Panc1 (cell line): ENCODE measurements around the gene F3. TPM values are rescaled to one million over a fixed set of nuclear protein-coding genes. Genes with fewer than 3 reads are reported as not detected.

ENCODE experiments used
- ATAC-seq: fragments of 200-7000 bp; cut with Tn5 transposase; 2 replicates; pipeline ENCODE4 v1.9.1; 2020; ENCODE audit warnings: mild to moderate bottlenecking, moderate library complexity
- BruUV-seq: library from RNA; stranded (reverse); fragments of 400-500 nt; replicated peaks from 2 replicates; lab custom pipeline; 2021; lab: Mats Ljungman, UMichigan
- CTCF ChIA-PET: fragments of 300-600 bp; sonication (Branson Sonifier 250); formaldehyde crosslinking; loops from one replicate; lab custom pipeline; 2022; ENCODE audit warnings: antibody characterized with exemption; lab: Charles Lee
- POLR2A ChIA-PET: fragments of 300-600 bp; sonication (Branson Sonifier 250); formaldehyde crosslinking; loops from one replicate; lab custom pipeline; 2022; ENCODE audit warnings: antibody characterized with exemption; lab: Charles Lee
- DNase-seq: peaks from one replicate; pipeline ENCODE4 v3.0.0-alpha.2; 2010; ENCODE audit warnings: low read depth, low spot score
- H3K27ac ChIP-seq: 2 replicates; pipeline ENCODE4 v1.5.1; 2011; ENCODE audit warnings: mild to moderate bottlenecking, low read length, inconsistent platforms
- H3K27me3 ChIP-seq: fragments of 200-500 bp; sonication (Bioruptor generic); 2 replicates; pipeline ENCODE4 v1.6.0; 2014; ENCODE audit warnings: low read length, inconsistent platforms; ENCODE audit not compliant: control insufficient read depth, insufficient read depth
- H3K36me3 ChIP-seq: fragments of 200-500 bp; sonication (Bioruptor generic); 2 replicates; pipeline ENCODE4 v1.5.1; 2014; ENCODE audit warnings: inconsistent platforms, mild to moderate bottlenecking, low read length, moderate library complexity; ENCODE audit not compliant: control insufficient read depth, insufficient read depth
- H3K4me1 ChIP-seq: 2 replicates; pipeline ENCODE4 v1.5.1; 2011; ENCODE audit warnings: inconsistent platforms, mild to moderate bottlenecking, low read length, moderate library complexity; ENCODE audit not compliant: control insufficient read depth, insufficient read depth
- H3K4me3 ChIP-seq, 2 experiments: 2 replicates each; pipeline ENCODE4 v1.5.1; 2011 to 2012; ENCODE audit warnings: low read depth in 2 of 2, low read length in 2 of 2, mild to moderate bottlenecking in 2 of 2, inconsistent platforms in 1 of 2, moderate library complexity in 1 of 2
- H3K9me3 ChIP-seq: fragments of 200-500 bp; sonication (Bioruptor generic); 2 replicates; pipeline ENCODE4 v1.5.1; 2014; ENCODE audit warnings: low read depth, mild to moderate bottlenecking, inconsistent platforms, low read length, moderate library complexity; ENCODE audit not compliant: control insufficient read depth, insufficient read depth
- POLR2AphosphoS5 ChIP-seq: IDR thresholded peaks from 2 replicates; pipeline ENCODE4 v1.6.1; 2012; ENCODE audit warnings: mild to moderate bottlenecking, low read depth, low read length, moderate library complexity
- REST ChIP-seq, 2 experiments: IDR thresholded peaks; 2 replicates each; pipeline ENCODE4 v1.6.1; 2011 to 2012; ENCODE audit warnings: low read depth in 2 of 2, control low read depth in 1 of 2, low read length in 1 of 2, mild to moderate bottlenecking in 1 of 2, moderate library complexity in 1 of 2; ENCODE audit not compliant: insufficient read depth in 1 of 2
- SIN3A ChIP-seq: IDR thresholded peaks from 2 replicates; pipeline ENCODE4 v1.6.1; 2012; ENCODE audit warnings: low read depth, mild to moderate bottlenecking, low read length, moderate library complexity, borderline replicate concordance; ENCODE audit not compliant: insufficient read depth
- TCF7L2 ChIP-seq: IDR thresholded peaks from 2 replicates; pipeline ENCODE4 v1.6.1; 2011; ENCODE audit warnings: mild to moderate bottlenecking, low read depth, low read length, inconsistent platforms
- in situ Hi-C: cut with HindIII; loops from 2 replicates; pipeline ENCODE4 v1.10.0; 2016; ENCODE audit warnings: low sequenced_read_pairs, low pct_unique_long_range_greater_than_20kb
- intact Hi-C: fragments of 100-400 bp; cut with micrococcal nuclease; formaldehyde crosslinking; loops from one replicate; pipeline ENCODE4 v1.10.0; 2022; ENCODE audit not compliant: unreplicated experiment
- total RNA-seq: library from RNA; stranded (reverse); gene quantifications from one replicate; pipeline ENCODE4 v1.2.1, GENCODE V29; 2021; ENCODE audit not compliant: unreplicated experiment
- TF ChIP-seq, protein P1 (sequence below): fragments of 450-650 bp; IDR thresholded peaks from 2 replicates; pipeline ENCODE4 v1.5.1; 2017; ENCODE audit warnings: mild to moderate bottlenecking

F3 gene
- total RNA-seq, 1 experiment from 2014 or later, result 2.6 TPM

- ChIA-PET CTCF (no interaction called here), POLR2A (no interaction called here)
- TF ChIP-seq SIN3A (no peak), TCF7L2 (no peak), REST (IDR thresholded peaks at IDR 0.05; ENCODE audit: insufficient read depth in 1 of 2, low read depth in 2 of 2, low read length in 1 of 2) (no peak)
- Histone ChIP-seq H3K4me1 (no peaks in the 10 kb centered on the region), H3K4me3 (no peak overlapping the region), H3K27me3 (no peaks in the 10 kb centered on the region), H3K27ac (no peak overlapping the region), H3K36me3 (no peaks in the 10 kb centered on the region), H3K9me3 (no peaks in the 10 kb centered on the region)
- in situ Hi-C loops, result no loop called here
- BruUV-seq, result no TSS peak
- intact Hi-C loops, result no loop called here
- no peak for DNase-seq
- no peak for ATAC-seq
Observed at GRCh38 chr1:94553931-94554330, 12.4 kb upstream of the F3 start.

- Histone ChIP-seq H3K4me3 (no peak overlapping the region), H3K27ac (no peak overlapping the region), H3K36me3 (no peaks in the 10 kb centered on the region), H3K27me3 (no peaks in the 10 kb centered on the region), H3K4me1 (no peaks in the 10 kb centered on the region), H3K9me3 (no peaks in the 10 kb centered on the region)
- in situ Hi-C loops, result no loop called here
- no TSS peak for BruUV-seq
- no peak for TF ChIP-seq SIN3A
- no peak for TF ChIP-seq TCF7L2
- no peak for TF ChIP-seq POLR2AphosphoS5
- TF ChIP-seq REST (IDR thresholded peaks at IDR 0.05; ENCODE audit: insufficient read depth in 1 of 2, low read depth in 2 of 2, low read length in 1 of 2), result no peak
- TF ChIP-seq, protein P1, sequence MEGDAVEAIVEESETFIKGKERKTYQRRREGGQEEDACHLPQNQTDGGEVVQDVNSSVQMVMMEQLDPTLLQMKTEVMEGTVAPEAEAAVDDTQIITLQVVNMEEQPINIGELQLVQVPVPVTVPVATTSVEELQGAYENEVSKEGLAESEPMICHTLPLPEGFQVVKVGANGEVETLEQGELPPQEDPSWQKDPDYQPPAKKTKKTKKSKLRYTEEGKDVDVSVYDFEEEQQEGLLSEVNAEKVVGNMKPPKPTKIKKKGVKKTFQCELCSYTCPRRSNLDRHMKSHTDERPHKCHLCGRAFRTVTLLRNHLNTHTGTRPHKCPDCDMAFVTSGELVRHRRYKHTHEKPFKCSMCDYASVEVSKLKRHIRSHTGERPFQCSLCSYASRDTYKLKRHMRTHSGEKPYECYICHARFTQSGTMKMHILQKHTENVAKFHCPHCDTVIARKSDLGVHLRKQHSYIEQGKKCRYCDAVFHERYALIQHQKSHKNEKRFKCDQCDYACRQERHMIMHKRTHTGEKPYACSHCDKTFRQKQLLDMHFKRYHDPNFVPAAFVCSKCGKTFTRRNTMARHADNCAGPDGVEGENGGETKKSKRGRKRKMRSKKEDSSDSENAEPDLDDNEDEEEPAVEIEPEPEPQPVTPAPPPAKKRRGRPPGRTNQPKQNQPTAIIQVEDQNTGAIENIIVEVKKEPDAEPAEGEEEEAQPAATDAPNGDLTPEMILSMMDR, result no peak
- POLR2A ChIA-PET, result no interaction called here
- ATAC-seq (no peak), DNase-seq (no peak)
- intact Hi-C loops, result no loop called here
- CTCF ChIA-PET, result no interaction called here
Observed at GRCh38 chr1:94553323-94553730, 11.8 kb upstream of the F3 start.
